SU-DHL-6 (cell line): ENCODE results near the gene RRM1.

Source experiments
- CTCF ChIP-seq: fragments of 200-600 bp; sonication (generic); IDR thresholded peaks from one replicate; pipeline ENCODE4 v1.5.1; 2017; ENCODE audit warnings: antibody characterized with exemption, mild to moderate bottlenecking, low read length, moderate library complexity; ENCODE audit not compliant: insufficient read depth, poor library complexity, severe bottlenecking
- EZH2phosphoT487 ChIP-seq: fragments of 200-600 bp; sonication (generic), shearing (Covaris generic); conservative IDR thresholded peaks from 2 replicates; pipeline ENCODE4 v1.6.1; 2018; ENCODE audit warnings: mild to moderate bottlenecking, antibody characterized with exemption, low read length, moderate library complexity, mixed read lengths

GRCh38 chr11:4063348-4063747, 31.3 kb upstream of the RRM1 start:
- TF ChIP-seq CTCF = no peak
- TF ChIP-seq EZH2phosphoT487 = no peak
